IPS-20b (cell line): ENCODE measurements around the gene FRAT2.

Experiments
- H3K27ac ChIP-seq: one replicate; pipeline ENCODE4 v1.5.1; 2013; ENCODE audit warnings: low read length
- H3K27me3 ChIP-seq: 2 replicates; pipeline ENCODE4 v1.6.1; 2013; ENCODE audit warnings: mild to moderate bottlenecking, low read length, inconsistent platforms; ENCODE audit not compliant: insufficient read depth
- H3K36me3 ChIP-seq: 2 replicates; pipeline ENCODE4 v1.6.1; 2013; ENCODE audit warnings: low read depth, mild to moderate bottlenecking, inconsistent platforms, low read length, moderate library complexity; ENCODE audit not compliant: insufficient read depth
- H3K4me1 ChIP-seq: 2 replicates; pipeline ENCODE4 v1.6.1; 2013; ENCODE audit warnings: mild to moderate bottlenecking, control low read depth, inconsistent platforms, low read length, moderate library complexity; ENCODE audit not compliant: insufficient read depth
- H3K4me3 ChIP-seq: 2 replicates; pipeline ENCODE4 v1.5.1; 2013; ENCODE audit warnings: mild to moderate bottlenecking, low read length, inconsistent platforms
- H3K9ac ChIP-seq: 2 replicates; pipeline ENCODE4 v1.6.1; 2013; ENCODE audit warnings: low read depth, mild to moderate bottlenecking, inconsistent platforms, low read length, moderate library complexity
- H3K9me3 ChIP-seq: 2 replicates; pipeline ENCODE4 v1.6.1; 2013; ENCODE audit warnings: mild to moderate bottlenecking, low read depth, low read length, inconsistent platforms; ENCODE audit not compliant: insufficient read depth

FRAT2 gene

DNA sequence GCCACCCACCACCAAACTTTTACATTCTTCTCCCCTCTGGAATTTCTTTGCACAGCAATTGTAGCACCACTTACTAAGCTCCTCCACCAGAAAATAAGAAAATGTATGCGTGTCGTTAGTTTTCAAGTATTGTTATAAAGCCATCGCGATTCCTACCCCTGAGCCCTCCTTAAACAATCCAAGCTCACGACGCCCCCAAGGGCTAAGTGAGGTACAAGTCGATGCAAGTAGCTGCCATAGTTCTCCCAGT, 1.3 kb downstream of the FRAT2 start:
- peak overlapping the region; percentile 84 for H3K4me3 ChIP-seq
- H3K27ac ChIP-seq, result no peak overlapping the region
- H3K27me3 ChIP-seq, result peaks cover 21% of the 10 kb centered on the region; the same call in 1 of the 2 replicates
- no peaks in the 10 kb centered on the region for H3K9me3 ChIP-seq
- peaks cover 30% of the 10 kb centered on the region; the same call in 1 of the 2 replicates for H3K4me1 ChIP-seq
- peak overlapping the region; percentile 83 for H3K9ac ChIP-seq
- H3K36me3 ChIP-seq, result peaks cover 34% of the 10 kb centered on the region

DNA sequence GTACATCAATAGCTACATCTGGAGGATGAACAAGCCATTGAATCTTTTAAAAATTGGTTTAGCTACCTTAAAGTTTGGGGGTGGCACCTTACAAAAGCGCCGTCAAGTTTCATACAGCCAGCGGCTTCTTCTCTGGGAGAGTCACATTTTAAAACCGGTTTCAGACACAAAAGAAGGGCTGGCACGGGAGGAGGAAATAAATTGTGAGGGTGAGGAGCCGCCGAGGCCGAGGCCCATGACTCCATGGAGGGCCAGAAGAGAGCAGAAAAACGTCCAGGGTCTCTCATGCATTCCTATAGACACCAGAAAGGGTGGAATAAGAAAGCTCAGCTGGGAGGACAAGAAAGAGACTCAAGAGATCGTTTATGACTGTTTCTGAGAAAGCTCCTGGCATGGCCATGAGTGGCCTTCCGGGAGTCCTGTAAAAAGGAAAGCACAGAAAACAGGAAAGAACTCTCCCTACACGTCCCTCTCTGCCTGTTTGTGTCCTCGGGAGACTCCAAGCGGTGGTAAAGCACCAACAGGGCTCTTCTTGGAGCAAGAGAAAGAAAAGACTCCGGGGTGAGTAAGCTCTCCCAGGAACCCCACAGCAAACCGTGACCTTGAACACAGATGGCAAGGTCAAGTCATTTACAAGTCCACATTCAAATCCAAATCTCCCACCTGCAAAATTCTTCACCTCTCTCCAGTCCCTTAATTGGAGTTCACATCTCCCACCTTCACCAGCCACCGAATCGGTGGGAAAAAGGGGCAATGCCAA, 1.8 kb downstream of the FRAT2 start:
- Histone ChIP-seq H3K4me3 (peak overlapping the region; percentile 84), H3K9ac (peak overlapping the region; percentile 83), H3K4me1 (peaks cover 27% of the 10 kb centered on the region; the same call in 1 of the 2 replicates), H3K36me3 (peaks cover 35% of the 10 kb centered on the region), H3K27me3 (peaks cover 21% of the 10 kb centered on the region; the same call in 1 of the 2 replicates), H3K27ac (peak overlapping the region; percentile 26), H3K9me3 (no peaks in the 10 kb centered on the region)

GRCh38 chr10:97331153-97331703, 3.3 kb downstream of the FRAT2 start:
- H3K9me3 ChIP-seq, result no peaks in the 10 kb centered on the region
- no peak overlapping the region; the same call in 1 of the 2 replicates for H3K9ac ChIP-seq
- peaks cover 35% of the 10 kb centered on the region for H3K36me3 ChIP-seq
- H3K27ac ChIP-seq, result no peak overlapping the region
- H3K4me3 ChIP-seq, result peak overlapping the region; percentile 84
- peaks cover 22% of the 10 kb centered on the region; the same call in 1 of the 2 replicates for H3K4me1 ChIP-seq
- peaks cover 20% of the 10 kb centered on the region; the same call in 1 of the 2 replicates for H3K27me3 ChIP-seq

GRCh38 chr10:97329766-97330165, 4.8 kb downstream of the FRAT2 start:
- Histone ChIP-seq H3K4me3 (0 out of 2 replicates have a peak overlapping the region, but pooled peaks have one; percentile 15), H3K27ac (no peak overlapping the region), H3K9me3 (no peaks in the 10 kb centered on the region), H3K36me3 (peaks cover 35% of the 10 kb centered on the region), H3K9ac (no peak overlapping the region), H3K27me3 (peaks cover 16% of the 10 kb centered on the region; the same call in 1 of the 2 replicates), H3K4me1 (peaks cover 17% of the 10 kb centered on the region; the same call in 1 of the 2 replicates)

DNA sequence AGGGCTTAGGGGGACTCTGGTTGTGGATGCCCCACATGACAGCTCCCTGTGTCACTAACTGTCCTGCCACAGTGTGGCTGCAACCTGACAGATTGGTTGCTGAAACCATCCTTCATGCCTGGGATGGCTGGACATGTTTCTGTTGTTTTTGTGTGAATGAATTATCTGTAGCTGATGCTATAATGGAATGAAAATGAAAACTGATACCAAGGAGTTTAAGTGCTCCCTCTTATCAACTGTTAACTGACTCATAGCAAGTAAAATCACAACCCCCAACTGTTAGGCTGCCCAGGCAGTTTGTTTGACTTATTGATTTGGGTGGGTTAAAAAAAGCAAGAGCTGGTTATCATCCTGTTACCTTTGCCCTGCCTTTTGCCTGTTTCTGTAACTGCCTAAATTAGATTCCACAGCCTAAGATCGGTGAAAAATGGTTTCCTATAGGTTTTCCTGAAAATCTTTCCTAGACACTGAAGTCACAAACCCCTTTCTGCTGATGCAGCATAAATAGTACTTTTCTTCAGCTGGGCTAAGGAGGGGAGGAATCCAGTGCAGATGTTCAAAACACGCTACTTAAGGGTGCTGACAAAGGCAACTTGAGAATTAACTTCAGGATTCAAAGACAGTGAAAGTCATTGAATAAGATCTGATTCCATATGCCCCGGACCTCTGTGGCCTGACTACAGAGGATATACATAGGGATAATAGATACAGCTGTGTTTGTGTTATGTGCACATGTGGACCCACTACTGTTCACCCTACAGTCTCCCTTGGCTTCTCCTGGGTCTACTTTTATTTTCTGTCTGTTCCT, 5.7 kb downstream of the FRAT2 start:
- Histone ChIP-seq H3K4me1 (peaks cover 17% of the 10 kb centered on the region; the same call in 1 of the 2 replicates), H3K27ac (no peak overlapping the region), H3K4me3 (no peak overlapping the region), H3K36me3 (peaks cover 35% of the 10 kb centered on the region), H3K27me3 (peaks cover 16% of the 10 kb centered on the region; the same call in 1 of the 2 replicates), H3K9me3 (no peaks in the 10 kb centered on the region), H3K9ac (no peak overlapping the region)

GRCh38 chr10:97327348-97328294, 6.9 kb downstream of the FRAT2 start:
- no peak overlapping the region for H3K9ac ChIP-seq
- H3K4me1 ChIP-seq, result peaks cover 17% of the 10 kb centered on the region; the same call in 1 of the 2 replicates
- H3K36me3 ChIP-seq, result peaks cover 32% of the 10 kb centered on the region
- no peaks in the 10 kb centered on the region for H3K9me3 ChIP-seq
- no peak overlapping the region for H3K27ac ChIP-seq
- H3K27me3 ChIP-seq, result peaks cover 7% of the 10 kb centered on the region; the same call in 1 of the 2 replicates
- H3K4me3 ChIP-seq, result no peak overlapping the region

GRCh38 chr10:97325754-97326153, 8.8 kb downstream of the FRAT2 start:
- Histone ChIP-seq H3K4me1 (peaks cover 13% of the 10 kb centered on the region), H3K36me3 (peaks cover 23% of the 10 kb centered on the region), H3K9me3 (no peaks in the 10 kb centered on the region), H3K4me3 (no peak overlapping the region), H3K9ac (no peak overlapping the region), H3K27ac (no peak overlapping the region), H3K27me3 (peaks cover 20% of the 10 kb centered on the region)

GRCh38 chr10:97323501-97323900, 11.0 kb downstream of the FRAT2 start:
- peaks cover 19% of the 10 kb centered on the region for H3K4me1 ChIP-seq
- H3K4me3 ChIP-seq, result no peak overlapping the region
- no peak overlapping the region for H3K9ac ChIP-seq
- no peaks in the 10 kb centered on the region for H3K9me3 ChIP-seq
- peaks cover 32% of the 10 kb centered on the region for H3K27me3 ChIP-seq
- H3K27ac ChIP-seq, result no peak overlapping the region
- H3K36me3 ChIP-seq, result peaks cover 3% of the 10 kb centered on the region; the same call in 1 of the 2 replicates

GRCh38 chr10:97321804-97322190, 12.7 kb downstream of the FRAT2 start:
- H3K4me1 ChIP-seq, result peaks cover 13% of the 10 kb centered on the region
- no peaks in the 10 kb centered on the region for H3K9me3 ChIP-seq
- H3K27me3 ChIP-seq, result peaks cover 46% of the 10 kb centered on the region
- peak overlapping the region; percentile 43; the same call in 1 of the 2 replicates for H3K9ac ChIP-seq
- no peaks in the 10 kb centered on the region for H3K36me3 ChIP-seq
- no peak overlapping the region for H3K27ac ChIP-seq
- H3K4me3 ChIP-seq, result peak overlapping the region; percentile 83; the same call in 1 of the 2 replicates

- no peaks in the 10 kb centered on the region for H3K9me3 ChIP-seq
- H3K4me3 ChIP-seq, result peak overlapping the region; percentile 83
- no peak overlapping the region for H3K27ac ChIP-seq
- H3K36me3 ChIP-seq, result no peaks in the 10 kb centered on the region
- H3K4me1 ChIP-seq, result peaks cover 13% of the 10 kb centered on the region
- peak overlapping the region; percentile 43; the same call in 1 of the 2 replicates for H3K9ac ChIP-seq
- H3K27me3 ChIP-seq, result peaks cover 46% of the 10 kb centered on the region
These were observed 13.3 kb downstream of the FRAT2 start for GRCh38 chr10:97321032-97321803.
